Vagina (tissue), 2 donors: ENCODE results near the gene GSTO1.

Experiments used
- POLR2AphosphoS5 ChIP-seq, 2 donors: sonication (generic); formaldehyde crosslinking; IDR thresholded peaks; one replicate each; pipeline ENCODE4 v1.9.0; 2017; ENCODE audit warnings: antibody characterized with exemption in 2 of 2, mild to moderate bottlenecking in 2 of 2, low read depth in 1 of 2; ENCODE audit not compliant: insufficient read depth in 1 of 2
- TF ChIP-seq, protein P1 (sequence below), 3 experiments: fragments of 450-650 bp in 2 of 3; fragments of 200-600 bp in 1 of 3; sonication (generic) in 1 of 3; IDR thresholded peaks; one replicate each; pipeline ENCODE4 v1.5.1; 2017 to 2019; ENCODE audit warnings: antibody characterized with exemption in 3 of 3, mild to moderate bottlenecking in 2 of 3, moderate library complexity in 2 of 3

DNA sequence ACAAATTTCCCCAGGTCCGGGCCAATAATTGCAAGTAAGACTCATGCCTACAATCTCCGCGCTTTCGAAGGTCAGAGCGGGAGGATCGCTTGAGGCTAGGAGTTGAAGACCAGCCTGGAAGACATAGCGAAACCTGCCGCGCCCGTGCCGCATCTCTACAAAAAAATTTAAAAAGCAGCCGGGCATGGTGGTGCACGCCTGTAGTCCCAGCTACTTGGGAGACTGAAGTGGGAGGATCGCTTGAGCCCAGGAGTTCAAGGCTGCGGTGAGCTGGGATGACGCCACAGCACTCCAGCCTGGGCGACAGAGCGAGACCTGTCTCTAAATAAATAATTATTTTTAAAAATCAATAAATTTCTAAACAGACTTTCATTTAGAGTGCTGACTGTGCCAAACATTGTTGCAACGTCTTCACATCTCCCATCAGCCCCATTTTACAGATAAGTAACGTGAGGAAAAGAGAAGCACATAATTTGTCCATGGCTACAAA lies 22.0 kb upstream of the GSTO1 start:
- TF ChIP-seq, protein P1, sequence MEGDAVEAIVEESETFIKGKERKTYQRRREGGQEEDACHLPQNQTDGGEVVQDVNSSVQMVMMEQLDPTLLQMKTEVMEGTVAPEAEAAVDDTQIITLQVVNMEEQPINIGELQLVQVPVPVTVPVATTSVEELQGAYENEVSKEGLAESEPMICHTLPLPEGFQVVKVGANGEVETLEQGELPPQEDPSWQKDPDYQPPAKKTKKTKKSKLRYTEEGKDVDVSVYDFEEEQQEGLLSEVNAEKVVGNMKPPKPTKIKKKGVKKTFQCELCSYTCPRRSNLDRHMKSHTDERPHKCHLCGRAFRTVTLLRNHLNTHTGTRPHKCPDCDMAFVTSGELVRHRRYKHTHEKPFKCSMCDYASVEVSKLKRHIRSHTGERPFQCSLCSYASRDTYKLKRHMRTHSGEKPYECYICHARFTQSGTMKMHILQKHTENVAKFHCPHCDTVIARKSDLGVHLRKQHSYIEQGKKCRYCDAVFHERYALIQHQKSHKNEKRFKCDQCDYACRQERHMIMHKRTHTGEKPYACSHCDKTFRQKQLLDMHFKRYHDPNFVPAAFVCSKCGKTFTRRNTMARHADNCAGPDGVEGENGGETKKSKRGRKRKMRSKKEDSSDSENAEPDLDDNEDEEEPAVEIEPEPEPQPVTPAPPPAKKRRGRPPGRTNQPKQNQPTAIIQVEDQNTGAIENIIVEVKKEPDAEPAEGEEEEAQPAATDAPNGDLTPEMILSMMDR (IDR thresholded peaks at IDR 0.05): no peak
- no peak for TF ChIP-seq POLR2AphosphoS5 (IDR thresholded peaks at IDR 0.05; ENCODE audit: insufficient read depth in 1 of 2, low read depth in 1 of 2)
